Nephron progenitor cell (in vitro differentiated cells): Measurements from ENCODE around the gene CPOX.

Source experiments
- DNase-seq: peaks from one replicate; pipeline ENCODE4 v3.0.0; 2021
- H3K27ac Mint-ChIP-seq: 2 replicates; pipeline ENCODE4 v1.8.0; 2021; ENCODE audit warnings: mild to moderate bottlenecking, moderate library complexity, mixed read lengths
- H3K27me3 Mint-ChIP-seq: 2 replicates; pipeline ENCODE4 v1.8.0; 2021; ENCODE audit warnings: mild to moderate bottlenecking, low read depth, mixed read lengths; ENCODE audit not compliant: poor library complexity
- H3K36me3 Mint-ChIP-seq: 2 replicates; pipeline ENCODE4 v1.8.0; 2021; ENCODE audit warnings: low read depth, mixed read lengths
- H3K4me1 Mint-ChIP-seq: 2 replicates; pipeline ENCODE4 v1.8.0; 2021; ENCODE audit warnings: mixed read lengths
- H3K4me3 Mint-ChIP-seq: 2 replicates; pipeline ENCODE4 v1.8.0; 2021; ENCODE audit warnings: mild to moderate bottlenecking, moderate library complexity, mixed read lengths
- H3K9me3 Mint-ChIP-seq: 2 replicates; pipeline ENCODE4 v1.8.0; 2021; ENCODE audit warnings: mild to moderate bottlenecking, moderate library complexity, mixed read lengths
- CTCF ChIP-seq: fragments of 200-600 bp; sonication (generic); IDR thresholded peaks from 2 replicates; pipeline ENCODE4 v1.5.0; 2021; ENCODE audit warnings: antibody characterized with exemption

The CPOX gene

GRCh38 chr3:98552232-98553020, 41.0 kb downstream of the CPOX start:
- Mint-ChIP-seq H3K4me3 (no peak overlapping the region), H3K27me3 (peaks cover 9% of the 10 kb centered on the region), H3K4me1 (no peaks in the 10 kb centered on the region), H3K36me3 (no peaks in the 10 kb centered on the region), H3K9me3 (no peaks in the 10 kb centered on the region), H3K27ac (no peak overlapping the region)
- no peak for TF ChIP-seq CTCF
- DNase-seq: no peak

- no peak overlapping the region for H3K27ac Mint-ChIP-seq
- H3K4me3 Mint-ChIP-seq: no peak overlapping the region
- TF ChIP-seq CTCF: no peak
- H3K36me3 Mint-ChIP-seq: no peaks in the 10 kb centered on the region
- no peaks in the 10 kb centered on the region for H3K9me3 Mint-ChIP-seq
- no peak for DNase-seq
- H3K27me3 Mint-ChIP-seq: peaks cover 9% of the 10 kb centered on the region
- H3K4me1 Mint-ChIP-seq: no peaks in the 10 kb centered on the region
These were observed 41.7 kb downstream of the CPOX start for GRCh38 chr3:98551754-98552153.

- Mint-ChIP-seq H3K36me3 (no peaks in the 10 kb centered on the region), H3K9me3 (no peaks in the 10 kb centered on the region), H3K4me1 (no peaks in the 10 kb centered on the region), H3K27ac (no peak overlapping the region), H3K4me3 (no peak overlapping the region), H3K27me3 (peaks cover 9% of the 10 kb centered on the region)
- DNase-seq: no peak
- TF ChIP-seq CTCF: no peak
These were observed 42.2 kb downstream of the CPOX start for GRCh38 chr3:98551236-98551635.

- Mint-ChIP-seq H3K9me3 (no peaks in the 10 kb centered on the region), H3K36me3 (no peaks in the 10 kb centered on the region), H3K27ac (no peak overlapping the region), H3K4me1 (no peaks in the 10 kb centered on the region), H3K27me3 (peaks cover 9% of the 10 kb centered on the region), H3K4me3 (no peak overlapping the region)
- no peak for DNase-seq
- no peak for TF ChIP-seq CTCF
These were observed 42.6 kb downstream of the CPOX start for GRCh38 chr3:98550833-98551232.

GRCh38 chr3:98548544-98548943, 44.9 kb downstream of the CPOX start:
- H3K9me3 Mint-ChIP-seq: no peaks in the 10 kb centered on the region
- no peak for TF ChIP-seq CTCF
- H3K27me3 Mint-ChIP-seq: peaks cover 6% of the 10 kb centered on the region

GRCh38 chr3:98545940-98546339, 47.5 kb downstream of the CPOX start:
- Mint-ChIP-seq H3K9me3 (no peaks in the 10 kb centered on the region), H3K27ac (no peak overlapping the region), H3K27me3 (peaks cover 4% of the 10 kb centered on the region), H3K36me3 (no peaks in the 10 kb centered on the region), H3K4me3 (no peak overlapping the region), H3K4me1 (no peaks in the 10 kb centered on the region)
- DNase-seq: no peak
- TF ChIP-seq CTCF: no peak

More at GRCh38 chr3:98548544-98548943, 44.9 kb downstream of the CPOX start:
- Mint-ChIP-seq H3K4me3 (no peak overlapping the region), H3K4me1 (no peaks in the 10 kb centered on the region), H3K36me3 (no peaks in the 10 kb centered on the region), H3K27ac (no peak overlapping the region)
- DNase-seq: no peak
